MM.1S (cell line): ENCODE measurements around the gene GARS1.

ENCODE experiments used
- DNase-seq: peaks from one replicate; pipeline ENCODE4 v3.0.0-alpha.2; 2015
- H2AFZ ChIP-seq: fragments of 300-600 bp; sonication (generic); 2 replicates; pipeline ENCODE4 v1.6.0; 2016; ENCODE audit warnings: antibody characterized with exemption, low read length
- H3F3A ChIP-seq: fragments of 300-600 bp; sonication (generic); 2 replicates; pipeline ENCODE4 v1.6.1; 2016; ENCODE audit warnings: mild to moderate bottlenecking, antibody characterized with exemption, low read length, moderate library complexity, mixed read lengths; ENCODE audit not compliant: insufficient read depth
- H3K27ac ChIP-seq: fragments of 300-600 bp; sonication (generic); 2 replicates; pipeline ENCODE4 v1.5.1; 2016; ENCODE audit warnings: mild to moderate bottlenecking, low read length
- H3K27me3 ChIP-seq: fragments of 300-600 bp; sonication (generic); replicated peaks from 2 replicates; pipeline ENCODE4 v1.6.0; 2016; ENCODE audit warnings: low read length; ENCODE audit not compliant: insufficient read depth
- H3K36me3 ChIP-seq: fragments of 300-600 bp; sonication (generic); replicated peaks from 2 replicates; pipeline ENCODE4 v1.6.1; 2016; ENCODE audit warnings: mild to moderate bottlenecking, low read length, mixed read lengths; ENCODE audit not compliant: insufficient read depth
- H3K4me1 ChIP-seq: fragments of 300-600 bp; sonication (generic); 2 replicates; pipeline ENCODE4 v1.6.1; 2016; ENCODE audit warnings: low read length, mixed read lengths
- H3K4me2 ChIP-seq: fragments of 300-600 bp; sonication (generic); 2 replicates; pipeline ENCODE4 v1.6.0; 2016; ENCODE audit warnings: low read depth, low read length
- H3K4me3 ChIP-seq: fragments of 300-600 bp; sonication (generic); 2 replicates; pipeline ENCODE4 v1.5.1; 2016; ENCODE audit warnings: low read length, mixed read lengths
- H3K79me2 ChIP-seq: fragments of 300-600 bp; sonication (generic); 2 replicates; pipeline ENCODE4 v1.6.1; 2016; ENCODE audit warnings: mixed run types, low read length, mixed read lengths
- H3K9ac ChIP-seq: fragments of 300-600 bp; sonication (generic); 2 replicates; pipeline ENCODE4 v1.6.1; 2016; ENCODE audit warnings: low read length, mixed read lengths
- H3K9me2 ChIP-seq: fragments of 300-600 bp; sonication (generic); replicated peaks from 2 replicates; pipeline ENCODE4 v1.6.1; 2016; ENCODE audit warnings: mild to moderate bottlenecking, low read length, mixed read lengths; ENCODE audit not compliant: insufficient read depth
- H3K9me3 ChIP-seq: fragments of 300-600 bp; sonication (generic); replicated peaks from 2 replicates; pipeline ENCODE4 v1.6.1; 2016; ENCODE audit warnings: mild to moderate bottlenecking, low read length, mixed read lengths; ENCODE audit not compliant: insufficient read depth
- H4K20me1 ChIP-seq: fragments of 300-600 bp; sonication (generic); 2 replicates; pipeline ENCODE4 v1.6.1; 2016; ENCODE audit warnings: mild to moderate bottlenecking, low read length, moderate library complexity, mixed read lengths; ENCODE audit not compliant: insufficient read depth
- EZH2 ChIP-seq: fragments of 300-600 bp; sonication (generic); optimal IDR thresholded peaks from 2 replicates; pipeline ENCODE3; 2017; ENCODE audit warnings: low read depth, mild to moderate bottlenecking, antibody characterized with exemption, low read length, mixed read lengths
- EZH2phosphoT487 ChIP-seq: fragments of 300-600 bp; sonication (generic); IDR thresholded peaks from 2 replicates; pipeline ENCODE4 v1.6.1; 2018; ENCODE audit warnings: antibody characterized with exemption, low read length
- TF ChIP-seq, protein P1 (sequence below): fragments of 300-600 bp; sonication (generic); IDR thresholded peaks from 2 replicates; pipeline ENCODE4 v1.5.1; 2016; ENCODE audit warnings: antibody characterized with exemption, low read length, mixed read lengths

The GARS1 gene

DNA sequence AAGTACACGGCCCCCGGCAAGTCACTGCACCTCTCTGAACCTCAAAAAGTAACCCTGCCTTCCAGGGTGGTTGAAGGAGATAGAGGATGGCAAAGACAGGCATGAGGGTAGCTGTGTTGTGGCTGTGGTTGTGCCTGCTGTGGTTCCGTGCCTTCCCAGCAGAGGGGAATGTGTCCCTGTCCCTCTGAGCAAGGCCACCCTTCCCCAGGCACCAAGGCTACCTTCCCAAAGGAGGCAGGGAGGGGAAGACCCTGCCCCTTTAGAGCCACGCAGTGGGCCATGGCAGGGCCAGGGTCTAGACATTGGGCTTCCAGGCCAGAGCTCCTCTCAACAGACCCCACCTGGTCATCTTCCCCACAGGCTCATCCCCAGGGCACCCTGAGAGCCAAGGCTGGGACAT lies 68.7 kb downstream of the GARS1 start:
- Histone ChIP-seq H3K9me3 (no peaks in the 10 kb centered on the region), H3K27me3 (no peaks in the 10 kb centered on the region), H3K36me3 (no peaks in the 10 kb centered on the region), H4K20me1 (no peaks in the 10 kb centered on the region), H2AFZ (no peak overlapping the region), H3K79me2 (no peaks in the 10 kb centered on the region), H3K9ac (no peak overlapping the region), H3K9me2 (no peaks in the 10 kb centered on the region), H3F3A (no peaks in the 10 kb centered on the region), H3K4me1 (no peaks in the 10 kb centered on the region), H3K27ac (no peak overlapping the region), H3K4me3 (no peak overlapping the region), H3K4me2 (no peak overlapping the region)
- TF ChIP-seq EZH2phosphoT487 (no peak), EZH2 (no peak)
- TF ChIP-seq, protein P1, sequence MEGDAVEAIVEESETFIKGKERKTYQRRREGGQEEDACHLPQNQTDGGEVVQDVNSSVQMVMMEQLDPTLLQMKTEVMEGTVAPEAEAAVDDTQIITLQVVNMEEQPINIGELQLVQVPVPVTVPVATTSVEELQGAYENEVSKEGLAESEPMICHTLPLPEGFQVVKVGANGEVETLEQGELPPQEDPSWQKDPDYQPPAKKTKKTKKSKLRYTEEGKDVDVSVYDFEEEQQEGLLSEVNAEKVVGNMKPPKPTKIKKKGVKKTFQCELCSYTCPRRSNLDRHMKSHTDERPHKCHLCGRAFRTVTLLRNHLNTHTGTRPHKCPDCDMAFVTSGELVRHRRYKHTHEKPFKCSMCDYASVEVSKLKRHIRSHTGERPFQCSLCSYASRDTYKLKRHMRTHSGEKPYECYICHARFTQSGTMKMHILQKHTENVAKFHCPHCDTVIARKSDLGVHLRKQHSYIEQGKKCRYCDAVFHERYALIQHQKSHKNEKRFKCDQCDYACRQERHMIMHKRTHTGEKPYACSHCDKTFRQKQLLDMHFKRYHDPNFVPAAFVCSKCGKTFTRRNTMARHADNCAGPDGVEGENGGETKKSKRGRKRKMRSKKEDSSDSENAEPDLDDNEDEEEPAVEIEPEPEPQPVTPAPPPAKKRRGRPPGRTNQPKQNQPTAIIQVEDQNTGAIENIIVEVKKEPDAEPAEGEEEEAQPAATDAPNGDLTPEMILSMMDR: no peak
- DNase-seq: no peak

DNA sequence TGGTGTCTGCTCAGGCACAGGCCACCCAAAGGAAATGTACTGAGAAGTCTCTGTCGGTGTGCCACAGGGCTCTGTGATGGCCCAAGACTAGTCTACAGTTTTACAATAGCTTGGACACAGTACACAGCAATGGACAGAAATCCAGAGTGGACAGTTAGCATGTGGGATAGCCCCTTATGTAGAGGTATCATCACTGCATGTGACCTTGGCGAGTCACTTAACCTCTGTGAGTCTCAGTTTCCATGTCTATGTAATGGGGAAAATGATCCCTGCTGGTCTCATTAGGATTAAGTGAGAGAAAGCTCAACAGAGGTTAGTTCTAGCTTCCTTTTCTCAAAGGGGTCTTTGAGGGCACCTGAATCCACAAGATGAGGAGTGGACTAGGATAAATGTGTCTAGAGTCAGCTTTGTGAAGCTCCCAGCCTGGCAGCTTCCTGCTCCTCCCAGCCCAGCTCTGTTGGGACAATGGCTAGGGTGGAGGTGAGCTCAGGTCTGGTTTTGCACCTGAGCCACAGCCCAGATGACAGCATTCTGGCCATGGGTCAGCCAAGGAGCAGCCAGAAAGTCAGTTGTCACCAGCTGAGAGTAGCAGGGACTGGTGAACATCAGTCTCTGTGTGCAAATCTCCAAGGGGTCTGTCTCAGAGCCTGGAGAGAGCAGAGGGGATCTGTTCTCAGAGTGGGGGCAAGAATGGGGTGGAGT lies 69.7 kb downstream of the GARS1 start:
- no peak for TF ChIP-seq EZH2phosphoT487
- H3K9ac ChIP-seq: no peak overlapping the region
- H3K4me3 ChIP-seq: no peak overlapping the region
- H3K4me2 ChIP-seq: no peak overlapping the region
- no peak overlapping the region for H3K27ac ChIP-seq
- H3K27me3 ChIP-seq: no peaks in the 10 kb centered on the region
- no peak overlapping the region for H2AFZ ChIP-seq
- no peaks in the 10 kb centered on the region for H3K9me3 ChIP-seq
- no peaks in the 10 kb centered on the region for H3K9me2 ChIP-seq
- no peak for DNase-seq
- no peaks in the 10 kb centered on the region for H3K36me3 ChIP-seq
- no peaks in the 10 kb centered on the region for H3F3A ChIP-seq
- no peaks in the 10 kb centered on the region for H3K4me1 ChIP-seq
- no peaks in the 10 kb centered on the region for H3K79me2 ChIP-seq
- no peaks in the 10 kb centered on the region for H4K20me1 ChIP-seq

DNA sequence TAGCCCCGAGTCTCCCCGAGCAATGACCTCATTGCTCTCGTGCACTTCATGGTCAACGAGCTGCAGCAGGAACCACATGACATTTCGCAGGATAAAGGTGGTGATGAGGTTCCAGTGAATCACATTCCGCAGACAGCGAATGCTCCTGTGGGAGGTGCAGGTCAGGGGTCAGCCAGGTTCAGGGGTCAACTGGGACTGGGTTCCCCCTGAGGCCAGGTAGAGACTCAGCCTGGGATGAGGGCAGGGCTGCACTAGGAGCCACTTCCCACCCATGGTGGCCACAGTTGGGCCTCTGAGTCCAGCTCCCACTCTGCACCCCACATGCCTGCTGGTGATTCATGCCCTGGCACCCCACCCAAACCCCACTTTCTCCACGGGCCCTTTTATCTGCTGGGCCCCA lies 70.4 kb downstream of the GARS1 start:
- Histone ChIP-seq H3K4me1 (no peaks in the 10 kb centered on the region), H3K9me3 (no peaks in the 10 kb centered on the region), H4K20me1 (no peaks in the 10 kb centered on the region), H3K4me2 (no peak overlapping the region), H3K9ac (no peak overlapping the region), H3K36me3 (no peaks in the 10 kb centered on the region), H3K27ac (no peak overlapping the region), H3K9me2 (no peaks in the 10 kb centered on the region), H3K27me3 (no peaks in the 10 kb centered on the region), H2AFZ (no peak overlapping the region), H3K4me3 (no peak overlapping the region), H3K79me2 (no peaks in the 10 kb centered on the region), H3F3A (no peaks in the 10 kb centered on the region)
- TF ChIP-seq, protein P1: no peak
- TF ChIP-seq EZH2phosphoT487 (no peak), EZH2 (no peak)
- DNase-seq: no peak

DNA sequence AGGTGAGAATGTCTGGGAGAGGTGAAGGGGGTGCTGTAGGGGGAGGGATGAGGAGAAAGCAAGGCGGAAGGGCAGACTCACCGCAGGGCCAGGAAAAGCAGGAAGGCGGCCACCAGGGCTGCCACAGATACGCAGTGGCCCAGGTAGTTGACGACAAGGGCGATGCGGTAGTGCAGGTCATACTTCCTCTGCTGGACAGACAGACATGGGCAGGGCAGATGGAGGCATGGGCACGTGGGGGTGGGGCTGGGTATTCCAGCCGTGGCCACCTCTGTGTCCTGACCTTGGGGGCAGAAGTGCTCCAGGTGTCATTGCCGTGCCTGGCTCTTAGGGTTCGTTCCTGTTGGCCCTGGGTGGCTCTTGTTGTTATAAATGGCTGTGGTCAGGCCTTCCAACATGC lies 70.8 kb downstream of the GARS1 start:
- Histone ChIP-seq H3K36me3 (no peaks in the 10 kb centered on the region), H3K9me3 (no peaks in the 10 kb centered on the region), H3K79me2 (no peaks in the 10 kb centered on the region), H3K27me3 (no peaks in the 10 kb centered on the region), H3F3A (no peaks in the 10 kb centered on the region), H3K27ac (no peak overlapping the region), H4K20me1 (no peaks in the 10 kb centered on the region), H3K4me1 (no peaks in the 10 kb centered on the region), H3K4me2 (no peak overlapping the region), H3K4me3 (no peak overlapping the region), H3K9me2 (no peaks in the 10 kb centered on the region), H3K9ac (no peak overlapping the region), H2AFZ (no peak overlapping the region)
- DNase-seq: no peak
- TF ChIP-seq, protein P1: no peak
- no peak for TF ChIP-seq EZH2phosphoT487
- no peak for TF ChIP-seq EZH2
